ENCODE data around the gene KLHL6. TPM values are rescaled to one million over a fixed set of nuclear protein-coding genes. Genes with fewer than 3 reads are reported as not detected.

The KLHL6 gene
- total RNA-seq, 2 experiments from 2014 or later = 23.9 to 24.2 TPM

GRCh38 chr3:183592821-183593220 lies 37.3 kb upstream of the KLHL6 start:
- Histone ChIP-seq H3K27ac (ENCODE audit: low read depth in 1 of 2, low read length in 2 of 2) (no peak overlapping the region), H3K9me3 (ENCODE audit: control insufficient read depth in 1 of 2, insufficient read depth in 1 of 2, low read length in 2 of 2) (peaks cover 0 to 5% of the 10 kb centered on the region in 2 experiments), H3K4me1 (ENCODE audit: insufficient read depth, low read length) (peaks cover 23% of the 10 kb centered on the region), H3K36me3 (ENCODE audit: insufficient read depth, low read length) (no peaks in the 10 kb centered on the region), H3K4me3 (ENCODE audit: low read length) (no peak overlapping the region), H3K27me3 (ENCODE audit: control insufficient read depth in 1 of 2, insufficient read depth in 2 of 2, low read length in 2 of 2) (no peaks in the 10 kb centered on the region)
- peaks cover 3% of the 10 kb centered on the region for H3K36me3 Mint-ChIP-seq (ENCODE audit: low read depth)
- intact Hi-C loops (cut with DNase I, micrococcal nuclease) = loop anchor here in 1 of 2 experiments (1.0 kb wide), 1 partner anchor 124 kb away; no protein-coding TSS in a partner anchor
- ChIA-PET CTCF (interaction anchor here (0.7 to 1.6 kb wide), 3 partner anchors 16 to 123 kb away, joined by 3 to 4 read pairs (median 3); no protein-coding TSS in a partner anchor), POLR2A (interaction anchor here (1.8 kb wide), 1 partner anchor 37 kb away, joined by 6 read pairs; the partner anchor contains the start of gene KLHL6)
- ATAC-seq (ENCODE audit: poor library complexity) (no peak), DNase-seq (no peak)
- H3K27ac Mint-ChIP-seq = no peak overlapping the region
- H3K4me3 Mint-ChIP-seq = no peak overlapping the region
- H3K4me1 Mint-ChIP-seq (ENCODE audit: low read depth) = peaks cover 36% of the 10 kb centered on the region
- H3K27me3 Mint-ChIP-seq = no peaks in the 10 kb centered on the region
- peaks cover 2% of the 10 kb centered on the region for H3K9me3 Mint-ChIP-seq
- no peak for TF ChIP-seq CTCF (IDR thresholded peaks at IDR 0.05)

- POLR2A ChIA-PET = interaction anchor here (0.9 to 1.8 kb wide), 3 partner anchors 36 to 105 kb away, joined by 3 to 6 read pairs (median 5); partner anchors contain the start of genes KLHL6 and YEATS2
- intact Hi-C loops (cut with DNase I, micrococcal nuclease) = loop anchor here in 1 of 2 experiments (1.0 kb wide), 1 partner anchor 123 kb away; no protein-coding TSS in a partner anchor
- peak overlapping the region; percentile 81 for H3K4me3 Mint-ChIP-seq
These were observed 36.5 kb upstream of the KLHL6 start for GRCh38 chr3:183591881-183592521.

GRCh38 chr3:183590442-183590841 lies 34.9 kb upstream of the KLHL6 start:
- no peaks in the 10 kb centered on the region for H3K9me3 ChIP-seq (ENCODE audit: control insufficient read depth in 1 of 2, insufficient read depth in 1 of 2, low read length in 2 of 2)
- no peak for TF ChIP-seq CTCF (IDR thresholded peaks at IDR 0.05)
- Mint-ChIP-seq H3K27ac (peak overlapping the region; percentile 38), H3K4me1 (ENCODE audit: low read depth) (peaks cover 58% of the 10 kb centered on the region), H3K4me3 (no peak overlapping the region), H3K36me3 (ENCODE audit: low read depth) (no peaks in the 10 kb centered on the region), H3K27me3 (no peaks in the 10 kb centered on the region), H3K9me3 (peaks cover 2% of the 10 kb centered on the region)
- peaks cover 47% of the 10 kb centered on the region for H3K4me1 ChIP-seq (ENCODE audit: insufficient read depth, low read length)
- intact Hi-C loops (cut with DNase I, micrococcal nuclease) = loop anchor here in 1 of 2 experiments (1.0 kb wide), 1 partner anchor 120 kb away; no protein-coding TSS in a partner anchor
- DNase-seq = no peak
- ChIA-PET CTCF (no interaction called here), POLR2A (interaction anchor here (2.4 kb wide), 1 partner anchor 46 kb away, joined by 19 read pairs; the partner anchor contains the start of gene KLHL24)
- no peak overlapping the region for H3K27ac ChIP-seq (ENCODE audit: low read depth in 1 of 2, low read length in 2 of 2)
- ATAC-seq (ENCODE audit: poor library complexity) = no peak
- no peak overlapping the region for H3K4me3 ChIP-seq (ENCODE audit: low read length)
- no peaks in the 10 kb centered on the region for H3K36me3 ChIP-seq (ENCODE audit: insufficient read depth, low read length)
- no peaks in the 10 kb centered on the region for H3K27me3 ChIP-seq (ENCODE audit: control insufficient read depth in 1 of 2, insufficient read depth in 2 of 2, low read length in 2 of 2)

More at GRCh38 chr3:183591881-183592521, 36.5 kb upstream of the KLHL6 start:
- no peaks in the 10 kb centered on the region for H3K36me3 ChIP-seq (ENCODE audit: insufficient read depth, low read length)
- no peaks in the 10 kb centered on the region for H3K9me3 Mint-ChIP-seq
- H3K27me3 Mint-ChIP-seq = no peaks in the 10 kb centered on the region
- CTCF ChIA-PET = interaction anchor here (1.0 to 1.6 kb wide), 4 partner anchors 15 to 123 kb away, joined by 3 to 4 read pairs (median 3); no protein-coding TSS in a partner anchor
- no peaks in the 10 kb centered on the region for H3K9me3 ChIP-seq (ENCODE audit: control insufficient read depth in 1 of 2, insufficient read depth in 1 of 2, low read length in 2 of 2)
- H3K4me1 ChIP-seq (ENCODE audit: insufficient read depth, low read length) = peaks cover 32% of the 10 kb centered on the region
- peaks cover 44% of the 10 kb centered on the region for H3K4me1 Mint-ChIP-seq (ENCODE audit: low read depth)
- no peaks in the 10 kb centered on the region for H3K36me3 Mint-ChIP-seq (ENCODE audit: low read depth)
- peak; percentile 48 for TF ChIP-seq CTCF (IDR thresholded peaks at IDR 0.05)
- no peaks in the 10 kb centered on the region for H3K27me3 ChIP-seq (ENCODE audit: control insufficient read depth in 1 of 2, insufficient read depth in 2 of 2, low read length in 2 of 2)
- peak overlapping the region; percentile 2 for H3K4me3 ChIP-seq (ENCODE audit: low read length)
- DNase-seq = peak in 3 of 14 experiments; percentile 57 to 60 (median 59)
- no peak for ATAC-seq (ENCODE audit: poor library complexity)
- H3K27ac ChIP-seq (ENCODE audit: low read depth in 1 of 2, low read length in 2 of 2) = no peak overlapping the region
- peak overlapping the region; percentile 62 for H3K27ac Mint-ChIP-seq

All from CD4-positive, alpha-beta T cell (primary cell).